ENCODE measurements around the gene LYPD3. TPM values are rescaled to one million over a fixed set of nuclear protein-coding genes. Genes with fewer than 3 reads are reported as not detected.

LYPD3 gene
- total and polyA plus RNA-seq, 12 donors, result 0.18 to 1.9 (median 0.84) TPM

GRCh38 chr19:43441716-43442115 is 23.7 kb downstream of the LYPD3 start:
- WGBS, 4 donors, result 31 to 47% (median 39%) methylated on average over 3 of the region's 3 CpGs
- peak in 1 of 7 donors; percentile 34 for DNase-seq
- no peaks in the 10 kb centered on the region for H3K27me3 ChIP-seq
- H3K36me3 ChIP-seq (replicated peaks in 1 of 2), result no peaks in the 10 kb centered on the region
- intact Hi-C loops (cut with DNase I), result no loop called here
- no peaks in the 10 kb centered on the region for H3K9me3 ChIP-seq (replicated peaks in 1 of 3)
- TF ChIP-seq CTCF (IDR thresholded peaks at IDR 0.05), result no peak
- no peak for TF ChIP-seq POLR2A (IDR thresholded peaks at IDR 0.05)
- H3K27ac ChIP-seq, result no peak overlapping the region
- peaks cover 0 to 16% of the 10 kb centered on the region in 2 donors for H3K4me1 ChIP-seq (replicated peaks in 1 of 2)
- no peak overlapping the region for H3K4me3 ChIP-seq

GRCh38 chr19:43439709-43440063 is 25.7 kb downstream of the LYPD3 start:
- H3K36me3 ChIP-seq (replicated peaks in 1 of 2), result no peaks in the 10 kb centered on the region
- no peaks in the 10 kb centered on the region for H3K9me3 ChIP-seq (replicated peaks in 1 of 3)
- H3K27me3 ChIP-seq, result no peaks in the 10 kb centered on the region
- DNase-seq, result no peak
- TF ChIP-seq POLR2A (IDR thresholded peaks at IDR 0.05), result no peak
- no peak for TF ChIP-seq CTCF (IDR thresholded peaks at IDR 0.05)
- H3K27ac ChIP-seq, result no peak overlapping the region
- intact Hi-C loops (cut with DNase I), result no loop called here
- peaks cover 0 to 16% of the 10 kb centered on the region in 2 donors for H3K4me1 ChIP-seq (replicated peaks in 1 of 2)
- H3K4me3 ChIP-seq, result no peak overlapping the region

- no peak overlapping the region for H3K27ac ChIP-seq
- TF ChIP-seq POLR2A (IDR thresholded peaks at IDR 0.05) (no peak), CTCF (IDR thresholded peaks at IDR 0.05) (no peak)
- no peaks in the 10 kb centered on the region for H3K9me3 ChIP-seq (replicated peaks in 1 of 3)
- DNase-seq, result no peak
- no peaks in the 10 kb centered on the region for H3K27me3 ChIP-seq
- WGBS, 4 donors, result 50 to 73% (median 63%) methylated on average over 12 to 14 of the region's 14 CpGs
- no peaks in the 10 kb centered on the region for H3K36me3 ChIP-seq (replicated peaks in 1 of 2)
- intact Hi-C loops (cut with DNase I), result no loop called here
- H3K4me3 ChIP-seq, result no peak overlapping the region
- peaks cover 0 to 16% of the 10 kb centered on the region in 2 donors for H3K4me1 ChIP-seq (replicated peaks in 1 of 2)
These were observed 26.2 kb downstream of the LYPD3 start for GRCh38 chr19:43439032-43439708.

- intact Hi-C loops (cut with DNase I), result no loop called here
- no peaks in the 10 kb centered on the region for H3K27me3 ChIP-seq
- no peaks in the 10 kb centered on the region for H3K36me3 ChIP-seq (replicated peaks in 1 of 2)
- peak overlapping the region in 1 of 5 donors; percentile 10 for H3K27ac ChIP-seq
- 53 to 62% (median 59%) methylated on average over 9 of the region's 9 CpGs for WGBS, 4 donors
- peaks cover 0 to 16% of the 10 kb centered on the region in 2 donors for H3K4me1 ChIP-seq (replicated peaks in 1 of 2)
- TF ChIP-seq CTCF (IDR thresholded peaks at IDR 0.05), result no peak
- TF ChIP-seq POLR2A (IDR thresholded peaks at IDR 0.05), result no peak
- no peaks in the 10 kb centered on the region for H3K9me3 ChIP-seq (replicated peaks in 1 of 3)
- H3K4me3 ChIP-seq, result no peak overlapping the region
- DNase-seq, result peak in 5 of 7 donors; percentile 10 to 75 (median 49)
These were observed 26.9 kb downstream of the LYPD3 start for GRCh38 chr19:43438291-43439031.
